BLaER1 (cell line): ENCODE data around the gene IQGAP2.

ENCODE experiments used
- H3K27ac ChIP-seq: shearing (Covaris generic); formaldehyde crosslinking; 2 replicates; pipeline ENCODE4 v1.8.1; 2022
- H3K27me3 ChIP-seq: shearing (Covaris generic); formaldehyde crosslinking; 2 replicates; pipeline ENCODE4 v1.8.1; 2022
- H3K36me3 ChIP-seq: shearing (Covaris generic); formaldehyde crosslinking; 2 replicates; pipeline ENCODE4 v1.8.1; 2022
- H3K4me1 ChIP-seq: shearing (Covaris generic); formaldehyde crosslinking; 2 replicates; pipeline ENCODE4 v1.8.1; 2022
- H3K4me2 ChIP-seq: shearing (Covaris generic); formaldehyde crosslinking; 2 replicates; pipeline ENCODE4 v1.8.1; 2022
- H3K4me3 ChIP-seq: shearing (Covaris generic); formaldehyde crosslinking; 2 replicates; pipeline ENCODE4 v1.8.1; 2022
- H3K9ac ChIP-seq: shearing (Covaris generic); formaldehyde crosslinking; 2 replicates; pipeline ENCODE4 v1.8.1; 2022
- H3K9me3 ChIP-seq: shearing (Covaris generic); formaldehyde crosslinking; 2 replicates; pipeline ENCODE4 v1.8.1; 2022
- H4K20me1 ChIP-seq: shearing (Covaris generic); formaldehyde crosslinking; 2 replicates; pipeline ENCODE4 v1.8.1; 2022
- Cebpa-rat ChIP-seq: shearing (Covaris generic); IDR thresholded peaks from 2 replicates; pipeline ENCODE4 v1.8.1; 2022

Gene IQGAP2

DNA sequence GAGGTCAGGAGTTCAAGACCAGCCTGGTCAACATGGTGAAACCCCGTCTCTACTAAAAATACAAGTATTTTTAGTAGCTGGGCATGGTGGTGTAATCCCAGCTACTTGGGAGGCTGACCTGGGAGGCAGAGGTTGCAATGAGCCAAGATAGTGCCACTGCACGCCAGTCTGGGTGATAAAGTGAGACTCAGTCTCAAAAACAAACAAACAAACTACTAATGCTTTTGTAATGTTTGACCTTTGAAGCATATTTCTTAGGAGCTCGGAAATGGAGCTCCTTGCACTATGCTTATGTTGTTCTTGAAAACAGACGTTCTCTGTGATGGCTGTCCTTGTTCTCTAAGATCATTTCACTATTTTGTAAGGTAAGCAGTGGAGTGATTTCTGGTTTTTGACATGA lies 214.1 kb downstream of the IQGAP2 start:
- H3K27ac ChIP-seq, result no peak overlapping the region
- H3K9ac ChIP-seq, result no peak overlapping the region
- H3K9me3 ChIP-seq, result no peaks in the 10 kb centered on the region
- H3K27me3 ChIP-seq, result no peaks in the 10 kb centered on the region
- peaks cover 6% of the 10 kb centered on the region; the same call in 1 of the 2 replicates for H3K4me1 ChIP-seq
- no peak overlapping the region for H3K4me2 ChIP-seq
- H3K4me3 ChIP-seq, result no peak overlapping the region
- peaks cover 61% of the 10 kb centered on the region for H3K36me3 ChIP-seq
- H4K20me1 ChIP-seq, result no peaks in the 10 kb centered on the region
- TF ChIP-seq Cebpa-rat, result no peak

GRCh38 chr5:76617675-76618074 lies 214.6 kb downstream of the IQGAP2 start:
- no peaks in the 10 kb centered on the region for H3K9me3 ChIP-seq
- H4K20me1 ChIP-seq, result no peaks in the 10 kb centered on the region
- no peak overlapping the region for H3K27ac ChIP-seq
- TF ChIP-seq Cebpa-rat, result no peak
- H3K4me3 ChIP-seq, result no peak overlapping the region
- no peak overlapping the region for H3K4me2 ChIP-seq
- no peak overlapping the region for H3K9ac ChIP-seq
- no peaks in the 10 kb centered on the region for H3K27me3 ChIP-seq
- H3K36me3 ChIP-seq, result peaks cover 56% of the 10 kb centered on the region
- peaks cover 10% of the 10 kb centered on the region; the same call in 1 of the 2 replicates for H3K4me1 ChIP-seq

DNA sequence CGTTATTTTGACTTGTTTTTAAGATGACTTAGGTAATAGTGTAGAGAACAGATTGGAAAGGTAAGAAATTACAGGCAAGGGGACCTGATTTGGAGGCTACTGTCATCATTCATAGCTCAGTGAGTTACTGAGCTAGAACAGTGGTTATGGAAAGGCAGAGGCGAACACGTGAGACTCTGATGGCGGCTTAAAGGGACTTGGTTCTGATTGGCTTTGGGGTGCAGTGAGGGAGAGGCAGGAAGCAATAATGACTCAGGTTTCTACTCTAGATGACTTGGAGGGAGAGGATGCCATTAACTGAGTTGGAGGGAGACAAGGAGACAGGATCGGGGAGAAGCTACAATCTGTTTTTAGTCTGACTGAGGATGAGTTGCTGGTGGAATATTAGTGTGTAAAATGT lies 217.1 kb downstream of the IQGAP2 start:
- no peaks in the 10 kb centered on the region for H3K27me3 ChIP-seq
- no peak for TF ChIP-seq Cebpa-rat
- H3K36me3 ChIP-seq, result peaks cover 35% of the 10 kb centered on the region
- H3K9ac ChIP-seq, result no peak overlapping the region
- H3K4me2 ChIP-seq, result no peak overlapping the region
- no peaks in the 10 kb centered on the region for H3K9me3 ChIP-seq
- H3K4me1 ChIP-seq, result peaks cover 24% of the 10 kb centered on the region
- H3K27ac ChIP-seq, result no peak overlapping the region
- H3K4me3 ChIP-seq, result no peak overlapping the region
- H4K20me1 ChIP-seq, result no peaks in the 10 kb centered on the region

GRCh38 chr5:76622076-76622475 lies 219.0 kb downstream of the IQGAP2 start:
- no peak for TF ChIP-seq Cebpa-rat
- peaks cover 41% of the 10 kb centered on the region for H3K36me3 ChIP-seq
- H3K4me2 ChIP-seq, result 0 out of 2 replicates have a peak overlapping the region, but pooled peaks have one; percentile 4
- no peaks in the 10 kb centered on the region for H4K20me1 ChIP-seq
- no peak overlapping the region for H3K9ac ChIP-seq
- H3K9me3 ChIP-seq, result no peaks in the 10 kb centered on the region
- no peak overlapping the region for H3K27ac ChIP-seq
- no peaks in the 10 kb centered on the region for H3K27me3 ChIP-seq
- H3K4me3 ChIP-seq, result no peak overlapping the region
- H3K4me1 ChIP-seq, result peaks cover 27% of the 10 kb centered on the region

GRCh38 chr5:76622973-76623596 lies 220.0 kb downstream of the IQGAP2 start, which contains the start of gene F2RL2:
TSS of gene F2RL2 (minus strand) at chr5:76623403. CDS start at chr5:76623230, 173 bp downstream.
- Histone ChIP-seq H3K27me3 (no peaks in the 10 kb centered on the region), H3K4me2 (peak within 1 kb of the TSS; percentile 4; the same call in 1 of the 2 replicates), H3K9ac (no peak within 1 kb of the TSS), H3K4me1 (peaks cover 27% of the 10 kb centered on the region), H3K27ac (no peak within 1 kb of the TSS), H3K36me3 (peaks cover 41% of the 10 kb centered on the region), H4K20me1 (no peaks in the 10 kb centered on the region), H3K9me3 (no peaks in the 10 kb centered on the region), H3K4me3 (no peak within 1 kb of the TSS)
- no peak for TF ChIP-seq Cebpa-rat

DNA sequence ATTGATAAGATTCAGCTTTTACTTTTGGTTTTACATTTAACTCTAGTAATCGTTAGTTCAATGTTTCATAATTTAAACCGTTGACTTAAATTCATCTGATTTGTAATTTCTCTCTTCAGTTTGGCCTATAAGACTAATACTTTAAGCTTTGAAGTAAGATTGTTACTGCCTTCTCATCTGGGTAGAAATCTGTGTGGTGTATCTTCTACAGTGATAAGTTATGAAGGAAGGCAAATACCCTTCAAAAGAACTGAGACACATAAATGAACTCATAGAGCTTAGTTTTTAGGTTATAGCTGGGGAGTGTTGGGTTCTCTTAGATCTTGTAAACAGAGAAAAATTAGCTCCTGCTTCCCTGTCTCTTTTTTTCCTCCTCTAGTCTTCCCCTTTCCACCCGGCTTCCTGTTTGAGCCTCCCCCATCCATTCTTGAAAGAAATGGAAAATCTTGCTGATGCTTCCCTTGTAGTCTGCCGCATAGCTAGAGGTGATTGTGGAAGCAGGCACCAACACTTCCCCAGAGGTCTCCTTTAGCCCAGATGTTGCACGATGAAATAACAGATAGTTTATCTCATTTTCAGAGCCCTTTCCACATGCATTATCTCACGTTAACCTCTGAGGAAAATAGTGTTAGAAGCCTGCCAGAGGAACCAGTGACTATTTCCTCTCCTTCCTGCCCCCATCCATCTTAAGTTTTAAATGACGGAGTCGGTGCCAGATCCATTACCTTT lies 222.2 kb downstream of the IQGAP2 start:
- Histone ChIP-seq H3K9me3 (no peaks in the 10 kb centered on the region), H4K20me1 (no peaks in the 10 kb centered on the region), H3K4me3 (no peak overlapping the region), H3K27me3 (no peaks in the 10 kb centered on the region), H3K4me1 (peaks cover 27% of the 10 kb centered on the region), H3K4me2 (no peak overlapping the region), H3K36me3 (peaks cover 48% of the 10 kb centered on the region), H3K27ac (no peak overlapping the region), H3K9ac (no peak overlapping the region)
- no peak for TF ChIP-seq Cebpa-rat

- Histone ChIP-seq H3K27me3 (no peaks in the 10 kb centered on the region), H3K36me3 (peaks cover 46% of the 10 kb centered on the region), H3K4me2 (no peak overlapping the region), H4K20me1 (no peaks in the 10 kb centered on the region), H3K9ac (no peak overlapping the region), H3K27ac (no peak overlapping the region), H3K9me3 (no peaks in the 10 kb centered on the region), H3K4me1 (peaks cover 27% of the 10 kb centered on the region), H3K4me3 (no peak overlapping the region)
- TF ChIP-seq Cebpa-rat, result no peak
Observed at GRCh38 chr5:76626738-76627137, 223.7 kb downstream of the IQGAP2 start.

GRCh38 chr5:76634661-76635060 lies 231.6 kb downstream of the IQGAP2 start:
- no peaks in the 10 kb centered on the region for H4K20me1 ChIP-seq
- H3K9me3 ChIP-seq, result no peaks in the 10 kb centered on the region
- no peak overlapping the region for H3K4me2 ChIP-seq
- H3K27me3 ChIP-seq, result no peaks in the 10 kb centered on the region
- no peak overlapping the region for H3K9ac ChIP-seq
- no peak for TF ChIP-seq Cebpa-rat
- peaks cover 71% of the 10 kb centered on the region for H3K36me3 ChIP-seq
- H3K4me3 ChIP-seq, result no peak overlapping the region
- no peak overlapping the region for H3K27ac ChIP-seq
- no peaks in the 10 kb centered on the region for H3K4me1 ChIP-seq

DNA sequence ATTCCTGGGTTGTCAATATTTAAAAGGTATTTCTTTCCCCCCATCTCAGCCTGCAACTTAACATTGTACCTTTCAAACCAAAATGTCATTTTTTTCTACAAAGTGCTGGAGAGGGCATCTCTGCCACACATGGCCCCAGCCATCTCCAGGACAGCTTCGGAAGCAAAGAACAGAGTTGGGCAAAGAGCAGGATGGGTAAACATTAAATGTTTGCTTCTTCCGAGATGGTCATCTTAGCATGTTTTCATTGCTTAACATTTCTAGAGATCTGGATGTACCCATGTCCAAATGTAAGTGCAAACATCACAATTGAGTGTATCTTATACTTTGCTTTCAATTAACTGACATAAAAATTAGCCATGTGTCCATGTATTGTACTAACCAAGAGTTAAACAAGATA lies 234.4 kb downstream of the IQGAP2 start:
- TF ChIP-seq Cebpa-rat, result no peak
- no peaks in the 10 kb centered on the region for H3K9me3 ChIP-seq
- H3K4me1 ChIP-seq, result no peaks in the 10 kb centered on the region
- H3K4me2 ChIP-seq, result no peak overlapping the region
- H3K36me3 ChIP-seq, result peaks cover 78% of the 10 kb centered on the region
- no peaks in the 10 kb centered on the region for H4K20me1 ChIP-seq
- no peaks in the 10 kb centered on the region for H3K27me3 ChIP-seq
- no peak overlapping the region for H3K27ac ChIP-seq
- H3K4me3 ChIP-seq, result no peak overlapping the region
- no peak overlapping the region for H3K9ac ChIP-seq

- no peak overlapping the region for H3K4me2 ChIP-seq
Observed at GRCh38 chr5:76638479-76638878, 235.4 kb downstream of the IQGAP2 start.

More at GRCh38 chr5:76638479-76638878, 235.4 kb downstream of the IQGAP2 start:
- Histone ChIP-seq H3K9me3 (no peaks in the 10 kb centered on the region), H3K36me3 (peaks cover 78% of the 10 kb centered on the region), H3K27me3 (no peaks in the 10 kb centered on the region), H3K4me1 (no peaks in the 10 kb centered on the region), H4K20me1 (no peaks in the 10 kb centered on the region), H3K9ac (no peak overlapping the region), H3K4me3 (no peak overlapping the region), H3K27ac (no peak overlapping the region)
- TF ChIP-seq Cebpa-rat, result no peak
